ENCODE measurements around the gene CGAS.

- TF ChIP-seq POLR2A (IDR thresholded peaks at IDR 0.05) = no peak
- no peak for TF ChIP-seq CTCF (IDR thresholded peaks at IDR 0.05 in 4 of 5, conservative IDR thresholded peaks at IDR 0.05 in 1 of 5)
Observed at GRCh38 chr6:73477407-73477806, 25.3 kb upstream of the CGAS start.
